SW 1271 (cell line): ENCODE data around the gene KIF26A.

Experiments
- DNase-seq, 2 experiments: peaks; one replicate each; lab custom pipeline; 2025; lab: John Stamatoyannopoulos, UW

KIF26A gene

DNA sequence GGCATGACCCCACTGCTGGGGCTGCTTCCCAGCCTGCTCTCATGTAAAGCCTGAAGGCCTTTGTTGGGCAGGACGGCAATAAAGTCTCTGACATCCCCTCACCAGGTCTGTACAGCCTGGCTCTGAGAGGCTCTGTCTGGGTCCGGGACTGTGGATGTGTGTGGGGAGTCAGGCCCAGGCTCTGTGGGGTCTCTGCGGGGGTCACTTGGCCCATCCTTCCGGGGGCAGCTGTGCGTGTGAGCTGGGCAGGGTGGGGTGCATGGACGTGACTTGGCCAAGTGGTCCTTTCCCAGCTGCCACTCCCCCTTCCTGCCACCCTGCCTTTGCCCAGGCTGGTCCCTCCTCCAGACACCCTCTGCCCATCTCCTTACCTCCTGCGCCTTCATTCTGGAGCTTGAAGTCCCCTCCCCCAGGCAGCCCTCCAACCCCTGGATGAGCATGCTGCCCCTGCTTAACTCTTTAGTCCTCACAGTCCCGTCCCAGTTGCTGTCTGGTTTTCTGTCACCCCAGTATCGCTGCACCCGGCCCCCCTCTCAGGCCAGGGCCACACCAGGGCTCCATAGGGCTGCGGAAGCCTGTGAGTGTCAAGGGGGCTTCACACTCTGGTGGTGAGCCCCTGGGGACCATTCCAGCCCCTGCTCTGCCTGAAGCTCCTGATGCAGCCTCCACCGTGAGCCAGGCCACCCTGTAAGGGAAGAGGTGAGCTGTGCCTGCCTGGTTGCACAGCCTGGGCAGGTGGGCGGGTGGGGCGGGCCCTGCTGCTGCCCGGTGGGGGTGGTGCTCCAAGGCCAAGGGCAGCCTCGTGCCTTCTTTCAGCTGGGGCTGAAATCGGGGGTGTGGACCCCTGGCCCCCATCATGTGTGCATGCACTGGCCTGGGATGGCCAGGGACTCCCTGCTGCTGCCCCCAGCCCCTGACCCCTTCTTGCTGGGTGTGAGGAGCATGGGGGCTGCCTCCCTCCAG is 25.5 kb upstream of the KIF26A start:
- no peak for DNase-seq

DNA sequence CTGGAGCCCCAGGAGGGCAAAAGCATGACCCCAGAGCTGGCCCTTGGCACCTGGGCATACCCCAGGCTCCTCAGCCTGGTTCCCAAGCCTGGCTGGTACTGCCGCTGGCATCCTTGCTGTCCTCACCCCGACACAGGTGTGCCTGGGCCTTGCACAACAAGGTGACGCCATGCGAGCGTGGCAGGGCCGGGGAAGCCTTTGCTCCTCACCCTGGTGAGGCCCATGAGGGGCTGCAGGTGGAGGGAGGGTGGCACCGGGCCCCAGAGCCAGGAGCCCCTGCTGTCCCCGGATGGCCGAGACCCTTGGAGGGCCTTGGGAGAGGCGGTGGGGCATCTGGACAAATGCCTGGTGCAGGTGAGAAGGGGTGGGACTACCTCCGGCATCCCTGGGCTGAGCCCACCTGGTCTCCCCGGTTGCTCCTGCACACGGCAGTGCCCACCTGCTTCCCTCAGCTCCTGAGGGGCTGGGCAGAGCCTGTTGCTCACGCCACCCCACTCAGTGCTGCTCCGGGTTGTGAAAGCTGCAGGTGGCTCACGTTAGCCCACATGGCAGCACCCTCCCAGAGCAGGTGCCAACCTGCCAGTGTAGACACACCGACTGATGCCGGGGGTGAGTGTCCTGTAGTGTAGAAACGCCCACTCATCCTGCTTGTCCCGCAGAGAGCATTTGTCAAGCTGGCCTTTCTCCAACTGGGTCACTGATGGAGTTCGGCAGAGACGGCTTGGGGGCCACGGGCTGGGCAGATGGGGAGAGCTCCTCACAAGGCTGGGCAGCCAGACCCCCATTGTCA is 24.6 kb upstream of the KIF26A start:
- DNase-seq, result no peak

DNA sequence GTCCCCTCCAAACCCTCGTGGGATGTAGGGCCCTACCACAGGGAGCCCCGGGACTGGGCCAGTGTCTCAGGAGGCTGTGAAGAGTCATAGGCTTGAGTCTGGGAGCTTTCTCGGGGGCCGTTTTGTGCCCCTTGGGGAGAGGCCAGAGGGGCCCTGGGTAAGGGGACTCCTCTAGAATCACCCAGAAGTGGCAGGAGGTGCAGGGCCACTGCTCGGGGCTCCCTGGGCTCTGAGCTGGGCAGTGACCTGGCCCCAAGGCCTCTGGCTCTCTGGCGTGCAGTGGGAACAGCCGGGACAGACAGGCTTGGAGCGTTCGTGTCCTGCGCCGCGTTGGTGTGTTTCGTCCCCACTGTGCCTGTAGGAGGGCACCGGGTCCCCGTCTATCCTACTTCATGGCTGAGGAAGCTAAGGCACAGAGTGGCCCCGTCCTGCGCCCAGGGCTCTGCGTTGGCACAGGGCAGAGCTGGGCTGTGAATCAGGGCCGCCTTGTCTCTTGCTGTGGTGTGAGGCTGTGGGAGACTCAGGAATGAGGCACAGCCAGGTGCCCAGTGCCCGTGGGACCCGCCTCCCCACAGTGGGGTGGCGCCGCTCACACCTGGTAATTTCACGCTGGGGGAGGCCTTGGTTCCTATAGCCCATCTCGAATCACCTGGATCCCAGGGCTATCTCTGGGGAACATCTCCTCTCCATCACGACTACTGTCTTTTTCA is 23.8 kb upstream of the KIF26A start:
- no peak for DNase-seq

DNA sequence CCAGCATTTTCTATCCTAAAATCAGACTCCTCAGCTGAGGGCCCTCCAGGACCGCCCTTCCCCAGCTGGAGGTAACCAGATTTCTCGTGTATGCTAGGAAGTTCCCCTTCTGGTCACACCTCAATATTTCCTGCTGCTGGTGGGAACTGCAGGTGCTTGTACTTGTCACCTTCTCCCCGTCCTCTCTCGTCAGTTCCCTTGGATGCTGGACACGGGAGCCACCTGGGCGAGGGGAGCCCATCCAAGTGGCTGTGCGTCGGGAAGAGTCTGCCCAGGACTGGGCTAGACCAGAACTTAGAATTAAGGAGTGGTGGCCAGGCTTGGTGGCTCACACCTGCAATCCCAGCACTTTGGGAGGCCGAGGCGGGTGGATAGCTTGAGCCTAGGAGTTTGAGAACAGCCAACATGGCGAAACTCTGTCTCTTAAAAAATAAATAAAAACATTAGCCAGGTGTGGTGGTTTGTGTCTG is 23.2 kb upstream of the KIF26A start:
- no peak for DNase-seq

DNA sequence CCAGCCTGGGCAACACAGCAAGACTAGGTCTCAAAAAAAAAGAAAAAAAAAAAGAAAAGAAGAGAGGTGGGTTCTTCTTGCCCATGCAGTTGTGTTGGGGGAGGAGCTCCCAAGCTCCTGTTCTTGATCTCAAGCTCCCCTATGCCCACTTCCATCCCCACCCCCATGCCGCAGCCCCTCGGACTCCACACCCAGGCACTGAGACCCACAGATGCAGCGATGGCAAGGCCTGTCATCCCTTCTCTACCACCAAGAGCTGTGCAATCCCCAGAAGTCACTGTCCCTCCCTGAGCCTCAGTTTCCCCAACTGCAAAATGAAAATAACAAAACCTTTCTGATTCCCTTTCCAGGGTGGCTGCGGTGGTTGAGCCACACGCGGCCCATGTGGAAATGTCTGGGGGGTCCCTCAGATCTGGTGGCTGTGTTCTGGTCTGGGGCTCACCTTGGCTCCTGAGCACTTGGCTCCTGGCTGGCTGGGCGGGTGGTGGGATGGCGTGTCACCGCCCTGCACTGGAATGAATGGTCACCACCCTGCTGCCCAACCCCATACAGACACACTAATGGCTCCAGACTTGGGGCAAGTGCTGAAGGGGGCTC is 22.6 kb upstream of the KIF26A start:
- DNase-seq, result no peak

DNA sequence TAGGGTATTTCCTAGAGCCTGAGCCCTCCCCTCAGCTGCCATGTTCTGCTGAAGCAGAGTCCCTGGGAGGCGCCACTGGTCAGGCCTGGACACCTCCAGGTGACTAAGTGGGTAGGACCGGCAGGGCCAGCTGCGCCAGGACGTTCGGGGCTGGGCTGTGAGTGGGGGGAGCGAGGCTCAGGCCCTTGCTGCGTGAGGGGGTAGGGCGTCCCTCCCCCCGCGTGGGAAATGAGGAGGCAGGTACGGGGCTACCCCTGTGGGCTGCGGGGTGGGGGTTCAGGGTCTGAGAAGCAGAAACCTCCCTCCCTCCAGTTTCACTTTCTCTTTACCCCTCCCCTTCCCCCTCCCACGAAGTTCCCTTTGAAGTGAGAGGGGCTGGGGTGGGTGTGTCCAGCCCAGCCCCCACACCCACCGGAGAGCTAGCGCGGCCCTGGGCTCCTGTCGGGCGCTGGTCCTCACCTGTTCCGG is 22.1 kb upstream of the KIF26A start:
- DNase-seq, result no peak

DNA sequence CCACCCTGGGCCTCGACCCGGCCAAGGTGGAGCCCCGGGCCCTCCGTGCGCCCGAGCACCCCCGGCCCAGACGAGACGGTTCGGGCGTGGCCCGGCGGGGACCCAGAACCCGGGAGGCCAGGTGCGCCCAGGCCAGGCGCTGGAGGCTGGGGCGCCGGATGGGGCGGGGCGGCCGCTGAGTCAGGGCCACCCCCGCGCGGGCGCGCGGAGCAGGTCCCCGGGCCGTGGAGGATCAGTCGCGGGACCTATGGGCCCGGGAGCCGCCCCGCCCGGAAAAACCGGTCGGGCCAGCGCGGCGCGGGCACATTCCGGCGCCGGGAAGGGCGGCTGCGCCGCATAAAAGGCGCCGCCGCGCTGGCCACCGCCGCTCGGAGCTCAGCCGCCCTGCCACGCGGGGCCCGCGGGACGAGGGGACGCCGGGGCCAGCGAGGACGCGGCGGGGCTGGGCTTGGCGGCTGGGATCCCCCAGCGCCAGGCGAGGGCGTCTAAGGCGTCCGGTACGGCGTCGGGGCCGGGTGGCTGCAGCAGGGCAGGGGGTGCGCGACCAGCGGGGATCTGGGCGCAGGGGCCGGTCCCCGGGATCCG is 21.5 kb upstream of the KIF26A start:
- DNase-seq, result no peak

DNA sequence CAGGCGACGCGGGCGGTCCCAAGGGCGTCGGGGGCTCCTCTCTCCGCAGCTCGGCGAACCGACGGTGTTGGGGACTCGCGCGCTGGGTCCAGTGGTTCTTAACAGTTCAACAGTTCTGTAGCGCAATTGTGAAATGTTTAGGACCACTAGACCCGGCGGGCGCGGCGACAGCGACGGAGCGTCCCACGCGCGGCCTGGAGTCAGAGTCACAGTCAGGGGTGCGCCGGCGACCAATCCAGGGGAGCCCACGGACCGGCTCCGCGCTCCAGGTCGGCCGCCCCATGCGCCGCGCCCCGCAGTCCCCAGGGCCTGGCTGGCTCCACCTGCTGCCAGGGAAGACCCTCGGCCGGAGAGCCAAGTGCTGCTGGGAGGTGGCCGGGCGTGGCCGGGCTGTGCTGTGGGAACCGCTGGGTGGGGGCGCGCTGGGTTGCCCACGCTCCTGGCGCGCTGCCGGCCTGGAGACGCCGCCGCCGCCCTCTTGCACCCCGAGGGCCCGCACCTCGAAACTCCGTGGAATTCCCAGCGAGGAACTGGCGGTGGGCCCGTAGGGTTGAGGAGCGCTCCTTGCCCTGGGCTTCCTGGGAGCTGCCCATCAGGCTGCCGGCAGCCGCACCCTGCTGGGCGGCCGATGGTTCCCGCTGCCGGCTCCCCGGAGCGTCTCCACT is 20.9 kb upstream of the KIF26A start:
- DNase-seq, result no peak

DNA sequence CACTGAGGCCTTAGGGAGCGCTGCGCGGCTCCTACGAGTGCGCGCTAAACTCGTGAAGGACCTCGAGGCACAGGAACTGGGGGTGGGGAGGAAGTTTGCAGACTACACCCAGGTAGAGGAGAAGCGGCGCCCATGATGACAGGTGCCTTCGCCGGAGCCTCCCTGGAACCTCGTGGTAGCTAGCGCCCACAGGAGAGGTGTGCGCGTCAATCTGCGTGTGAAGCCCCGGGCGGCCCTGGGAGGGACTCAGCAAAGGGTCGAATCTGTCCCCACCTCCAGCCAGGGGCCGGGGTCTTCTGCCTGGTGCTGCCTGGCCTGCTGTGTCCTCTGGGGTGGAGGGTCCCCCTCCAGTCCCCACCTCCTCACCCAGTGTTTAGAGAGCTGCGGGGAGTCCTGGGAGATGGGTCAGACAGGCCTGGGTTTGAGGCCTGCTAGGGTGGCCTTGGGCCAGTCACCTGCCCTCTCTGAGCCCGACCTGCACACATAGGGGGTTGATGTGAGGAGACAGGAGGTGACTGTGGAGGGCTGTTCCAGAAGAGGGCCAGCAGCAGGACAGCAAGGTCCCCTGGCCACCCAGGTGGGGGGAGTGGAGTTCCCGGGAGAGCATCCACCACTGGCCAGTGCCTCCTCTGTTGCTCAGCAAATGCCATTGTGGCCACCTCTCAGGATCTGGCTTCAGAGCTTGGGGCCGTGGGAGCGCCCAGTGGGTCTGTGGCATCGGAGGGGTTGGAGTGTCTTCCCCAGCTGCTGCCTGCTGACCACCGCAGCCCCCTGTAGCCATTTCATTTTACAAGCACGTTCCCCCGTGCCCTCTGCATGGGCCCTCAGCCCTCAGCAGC is 20.2 kb upstream of the KIF26A start:
- DNase-seq, result no peak

DNA sequence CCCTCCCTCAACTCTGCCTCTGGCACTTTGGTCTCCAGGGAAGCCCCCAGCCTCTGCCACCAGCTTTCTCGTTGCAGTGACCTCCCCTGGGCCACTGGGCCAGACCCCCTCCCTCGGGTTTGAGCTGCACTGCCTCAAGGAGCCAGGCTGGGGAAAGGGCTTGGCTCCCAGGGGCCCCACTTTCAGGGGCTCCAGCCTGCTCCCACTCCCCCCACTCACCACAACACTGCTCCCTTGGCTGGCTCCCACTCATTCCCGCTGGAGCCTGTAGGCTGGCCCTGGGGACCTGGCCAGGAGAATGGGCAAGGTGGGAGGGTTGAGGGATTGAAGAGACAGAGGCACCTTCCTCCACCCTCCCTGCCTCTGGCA is 19.3 kb upstream of the KIF26A start:
- DNase-seq, result no peak

DNA sequence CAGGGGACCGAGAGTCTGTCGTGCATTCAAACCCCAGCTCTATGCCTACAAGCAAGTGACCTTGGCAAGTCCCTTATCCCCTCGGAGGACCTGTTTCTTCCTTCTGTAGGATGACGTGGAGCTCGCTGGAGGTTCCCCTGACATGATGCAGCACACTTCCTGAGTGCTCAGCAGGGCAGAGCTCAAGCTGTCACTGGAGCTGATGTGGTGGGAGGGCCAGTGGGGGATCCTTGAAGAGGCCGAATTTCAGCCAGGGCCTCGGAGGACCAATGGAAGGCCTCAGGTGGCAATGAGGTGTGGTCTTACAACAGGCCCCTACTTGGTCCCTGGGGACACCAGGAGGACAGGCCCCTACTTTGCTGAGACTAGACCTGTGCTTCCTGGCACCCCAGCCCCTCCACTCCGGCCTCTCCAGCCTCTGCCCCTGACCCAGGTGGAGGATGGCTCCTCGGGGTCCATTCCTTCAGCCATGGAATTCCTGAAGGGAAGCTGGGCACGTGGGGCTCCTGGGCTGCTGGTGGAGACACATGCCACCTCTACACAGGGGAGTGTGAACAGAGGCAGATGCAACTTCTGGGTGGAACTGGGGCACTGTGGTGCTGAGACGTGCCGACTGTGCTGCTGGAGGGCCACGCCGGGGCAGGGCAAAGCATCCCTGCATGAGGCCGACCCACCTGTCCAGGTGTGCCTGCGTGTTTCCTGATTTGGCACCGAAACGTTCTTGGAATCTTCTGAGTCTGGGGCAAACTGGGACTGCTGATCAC is 18.7 kb upstream of the KIF26A start:
- DNase-seq, result no peak

DNA sequence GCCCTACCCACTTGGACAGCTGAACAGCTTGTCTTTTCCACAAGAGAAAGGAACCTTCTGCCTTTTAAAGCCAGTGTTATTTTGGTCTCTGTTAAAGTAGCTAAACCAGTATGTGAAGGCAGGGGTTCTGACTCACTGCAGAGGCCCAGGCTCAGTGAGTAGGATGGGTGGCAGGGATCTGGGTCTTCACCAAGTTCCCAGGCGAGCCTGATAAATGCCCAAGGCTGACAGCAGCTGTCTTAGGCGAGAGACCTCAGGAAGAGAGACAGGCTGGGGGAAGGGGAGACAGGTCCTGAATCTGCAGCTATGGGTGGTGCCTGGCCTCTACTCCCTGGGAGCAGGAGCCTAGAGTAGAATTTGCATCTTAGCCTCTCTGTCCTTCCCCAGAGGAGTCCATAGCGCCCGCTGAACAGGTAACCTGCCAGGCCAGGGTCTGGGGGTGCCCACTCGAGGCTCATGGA is 18.1 kb upstream of the KIF26A start:
- DNase-seq, result no peak

DNA sequence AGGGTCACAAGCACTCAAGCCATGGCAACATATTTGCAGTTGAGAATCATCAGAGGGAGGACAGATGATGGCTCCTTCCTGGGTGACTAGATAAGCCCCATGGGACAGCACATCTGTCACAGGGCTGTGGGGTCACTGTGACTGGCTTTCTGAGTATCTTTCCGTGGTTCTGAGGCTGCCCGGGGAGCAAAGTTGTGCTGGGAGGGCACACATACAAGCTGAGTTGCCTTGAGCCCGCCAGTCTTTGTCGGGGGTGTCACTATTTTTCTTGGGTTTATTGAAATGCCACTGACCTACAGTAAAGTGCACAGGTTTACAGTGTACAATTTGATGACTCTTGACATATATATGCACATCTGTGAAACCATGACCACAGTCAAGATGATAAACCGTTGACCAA is 17.2 kb upstream of the KIF26A start:
- no peak for DNase-seq

DNA sequence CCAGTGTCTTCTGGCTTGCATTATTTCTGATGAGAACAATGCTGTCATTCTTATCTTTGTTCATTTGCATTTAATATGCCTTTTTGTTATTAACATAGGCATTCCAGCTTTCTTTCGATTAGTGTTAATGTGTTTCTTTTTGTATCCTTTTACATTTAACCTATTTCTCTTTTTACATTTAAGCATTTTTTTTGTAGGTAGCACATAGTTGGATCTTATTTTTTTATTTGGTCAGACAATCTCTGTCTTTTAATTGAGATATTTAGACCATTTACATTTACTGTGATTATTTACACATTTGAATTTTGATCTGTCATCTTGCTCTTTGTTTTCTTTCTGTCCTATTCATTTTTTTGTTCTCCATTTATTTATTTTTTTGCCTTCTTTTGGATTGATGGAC is 14.5 kb upstream of the KIF26A start:
- DNase-seq, result no peak

DNA sequence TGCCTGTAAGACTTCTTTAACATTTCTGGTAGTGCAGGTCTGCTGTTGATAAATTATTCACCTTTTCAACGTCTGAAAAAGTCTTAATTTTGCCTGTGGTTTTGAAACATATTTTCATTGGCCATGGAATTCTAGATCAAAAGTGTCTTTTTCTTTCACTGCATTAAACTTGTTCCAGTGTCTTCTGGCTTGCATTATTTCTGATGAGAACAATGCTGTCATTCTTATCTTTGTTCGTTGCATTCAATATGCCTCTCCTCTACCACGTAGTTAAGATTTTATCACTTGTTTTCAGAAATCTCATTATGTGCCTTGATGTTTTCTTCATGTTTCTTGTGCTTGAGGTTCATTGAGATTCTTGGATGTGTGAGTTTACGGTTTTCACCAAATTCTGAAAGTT is 13.4 kb upstream of the KIF26A start:
- no peak for DNase-seq

DNA sequence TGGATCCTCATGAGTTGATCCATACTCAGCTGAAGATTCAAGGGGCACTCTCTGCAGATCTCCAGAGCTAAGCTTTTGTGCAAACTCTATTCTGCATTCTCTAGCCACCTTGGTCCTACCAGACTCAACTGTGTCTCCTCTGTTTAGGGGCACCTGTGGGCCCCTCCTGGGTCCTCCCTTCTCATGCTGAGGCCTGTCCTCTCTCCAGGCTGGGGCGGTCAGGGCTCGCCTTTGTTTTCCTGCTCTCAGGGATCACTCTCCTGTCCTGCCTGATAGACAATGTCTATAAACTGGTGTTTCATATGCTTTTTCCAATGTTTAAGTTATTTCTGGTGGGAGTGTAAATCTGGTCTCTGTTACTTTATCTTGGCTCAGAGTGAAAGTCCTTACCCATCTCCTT is 11.6 kb upstream of the KIF26A start:
- DNase-seq, result no peak

DNA sequence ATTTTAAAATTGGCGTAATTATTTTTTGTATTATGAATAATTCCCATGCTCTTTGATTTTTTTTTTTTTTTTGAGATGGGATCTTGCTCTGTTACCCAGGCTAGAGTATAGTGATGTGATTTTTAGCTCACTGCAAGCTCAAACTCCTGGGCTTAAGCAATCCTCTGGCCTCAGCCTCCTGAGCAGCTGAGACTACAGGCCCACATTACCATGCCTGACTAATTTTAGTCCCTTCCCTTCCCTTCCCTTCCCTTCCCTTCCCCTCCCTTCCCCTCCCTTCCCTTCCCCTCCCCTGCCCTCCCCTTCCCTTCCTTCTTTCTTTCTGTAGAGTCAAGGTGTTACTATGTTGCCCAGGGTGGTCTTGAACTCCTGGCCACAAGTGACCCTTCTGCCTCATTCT is 9.4 kb upstream of the KIF26A start:
- DNase-seq, result no peak

DNA sequence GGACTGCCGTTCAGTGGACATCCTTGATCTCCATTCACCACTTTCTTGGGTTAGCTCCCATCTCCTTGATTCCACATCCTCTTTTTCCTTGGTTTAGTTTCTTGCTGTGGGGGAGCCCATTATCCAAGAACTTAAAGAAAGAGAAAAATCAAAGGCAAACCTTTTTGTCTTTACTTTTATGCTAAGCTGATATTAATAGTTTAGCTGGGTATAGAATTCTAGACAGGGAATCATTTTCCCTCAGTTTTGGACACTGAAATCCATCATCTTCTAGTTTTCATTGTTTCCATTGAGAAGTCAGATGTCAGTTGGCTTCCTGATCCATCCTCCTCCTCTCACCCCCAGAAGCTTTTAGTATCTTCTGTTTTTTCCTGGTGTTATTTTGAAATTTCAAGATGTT is 8.8 kb upstream of the KIF26A start:
- no peak for DNase-seq

DNA sequence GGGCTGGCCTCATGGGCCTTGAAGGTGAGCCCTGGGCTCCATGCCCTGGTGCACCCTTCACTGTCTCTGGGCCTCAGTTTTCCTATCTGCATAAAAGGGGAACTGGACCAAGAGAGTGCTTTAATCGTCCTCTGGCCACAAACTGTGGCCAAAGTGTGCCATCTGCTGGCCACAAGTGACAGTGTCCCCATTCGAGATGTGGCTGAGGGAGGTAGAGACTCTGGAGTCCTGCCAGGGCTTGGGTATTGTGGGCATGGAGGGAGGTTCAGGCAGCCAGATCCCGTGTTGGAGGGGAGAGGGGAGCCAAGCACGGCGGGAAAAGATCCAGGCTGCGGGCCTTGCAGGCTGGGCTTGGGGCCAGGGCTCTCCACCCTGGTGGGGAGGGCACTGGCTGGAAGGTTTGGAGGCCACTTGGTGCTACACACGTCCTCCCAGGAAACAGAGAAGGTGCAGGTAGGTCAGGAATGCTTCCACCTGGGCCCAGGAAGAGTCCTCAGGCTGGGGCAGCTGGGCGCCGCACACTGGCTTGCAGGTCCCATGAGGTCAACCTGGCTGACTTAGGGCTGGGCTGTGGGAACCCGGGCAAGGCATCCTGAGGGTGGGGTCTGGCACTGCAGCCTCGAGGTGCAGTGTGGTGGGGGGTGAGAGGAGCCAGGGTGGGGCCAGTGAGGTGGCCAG is 7.3 kb upstream of the KIF26A start:
- peak in 1 of 2 experiments; percentile 26 for DNase-seq
